HG03457 (cell line): Measurements from ENCODE around the gene NOVA2.
"Not testable (repeated sequence)": the region's sequence is repeated elsewhere in the genome, so short reads cannot be mapped to it uniquely, and the experiment has no call there.

Experiments
- ATAC-seq: cut with Tn5 transposase; IDR thresholded peaks from one replicate; pipeline ENCODE4 v1.9.1; 2021; ENCODE audit warnings: moderate number of reproducible peaks; ENCODE audit not compliant: unreplicated experiment

The NOVA2 gene

DNA sequence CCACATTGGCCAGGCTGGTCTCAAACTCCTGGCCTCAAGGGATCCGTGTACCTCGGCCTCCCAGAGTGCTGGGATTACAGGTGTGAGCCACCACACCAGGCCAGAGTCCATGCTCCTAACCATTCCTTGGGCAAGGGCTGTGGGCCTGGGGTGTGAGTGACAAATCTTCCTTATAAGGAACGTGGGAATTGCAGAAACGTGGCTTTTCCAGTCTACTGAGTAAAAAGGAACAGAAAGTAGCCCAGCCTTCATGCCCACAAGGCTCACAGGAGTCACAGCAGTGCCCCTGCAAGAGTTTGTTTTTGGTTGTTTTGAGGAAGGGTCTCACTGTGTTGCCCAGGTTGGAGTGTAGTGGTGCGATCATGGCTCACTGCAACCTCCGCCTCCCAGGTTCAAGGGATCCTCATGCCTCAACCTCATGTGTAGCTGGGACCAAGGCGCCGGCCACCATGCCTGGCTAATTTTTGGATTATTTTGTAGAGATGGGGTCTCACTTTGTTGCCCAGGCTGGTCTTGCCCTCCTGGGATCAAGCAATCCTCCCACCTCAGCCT lies 76.3 kb downstream of the NOVA2 start:
- no peak for ATAC-seq

DNA sequence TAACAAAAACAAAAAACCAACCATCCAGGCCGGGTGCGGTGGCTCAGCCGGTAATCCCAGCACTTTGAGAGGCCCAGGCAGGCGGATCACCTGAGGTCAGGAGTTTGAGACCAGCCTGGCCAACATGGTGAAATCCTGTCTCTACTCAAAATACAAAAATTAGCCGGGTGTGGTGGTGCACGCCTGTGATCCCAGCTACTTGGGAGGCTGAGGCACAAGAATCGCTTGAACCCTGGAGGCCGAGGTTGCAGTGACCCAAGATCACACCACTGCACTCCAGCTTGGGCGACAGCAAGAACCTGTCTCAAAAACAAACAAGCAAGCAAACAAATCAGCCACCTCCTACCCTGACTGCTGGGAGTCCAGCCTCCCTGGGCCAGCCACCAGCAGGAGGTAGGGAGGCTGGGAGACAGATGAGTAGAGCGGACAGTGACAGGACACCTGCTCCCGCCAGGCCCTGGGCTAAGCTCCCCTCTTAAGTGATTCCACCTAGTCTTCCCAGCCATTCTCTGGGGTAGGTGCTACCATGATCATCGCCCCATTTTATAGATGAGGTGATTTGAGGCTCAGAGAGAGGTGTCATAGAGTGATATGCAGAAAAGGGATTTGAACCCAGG lies 77.6 kb downstream of the NOVA2 start:
- ATAC-seq, result not testable (repeated sequence)

DNA sequence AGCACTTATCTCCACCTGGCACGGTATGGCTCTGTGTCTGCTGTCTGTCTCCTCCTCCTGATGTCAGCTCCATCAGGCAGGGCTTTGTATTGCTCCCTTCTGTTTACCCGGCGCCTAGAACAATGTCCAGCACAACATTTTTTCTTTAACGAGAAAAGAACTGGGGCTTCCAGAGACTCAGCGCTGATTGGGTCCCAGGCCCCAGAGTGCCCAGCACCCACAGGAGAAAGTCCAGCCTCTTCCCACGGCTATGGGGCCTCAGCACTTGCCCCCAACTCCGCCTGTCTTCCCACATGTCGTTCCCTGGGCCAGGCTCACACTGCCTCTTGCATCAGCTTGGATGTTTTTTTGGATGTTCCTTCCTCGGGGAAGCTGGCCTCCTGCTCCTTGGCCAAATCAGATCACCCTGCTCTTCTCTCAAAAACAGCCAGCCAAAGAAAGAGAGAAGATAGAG lies 78.1 kb downstream of the NOVA2 start:
- ATAC-seq, result no peak

DNA sequence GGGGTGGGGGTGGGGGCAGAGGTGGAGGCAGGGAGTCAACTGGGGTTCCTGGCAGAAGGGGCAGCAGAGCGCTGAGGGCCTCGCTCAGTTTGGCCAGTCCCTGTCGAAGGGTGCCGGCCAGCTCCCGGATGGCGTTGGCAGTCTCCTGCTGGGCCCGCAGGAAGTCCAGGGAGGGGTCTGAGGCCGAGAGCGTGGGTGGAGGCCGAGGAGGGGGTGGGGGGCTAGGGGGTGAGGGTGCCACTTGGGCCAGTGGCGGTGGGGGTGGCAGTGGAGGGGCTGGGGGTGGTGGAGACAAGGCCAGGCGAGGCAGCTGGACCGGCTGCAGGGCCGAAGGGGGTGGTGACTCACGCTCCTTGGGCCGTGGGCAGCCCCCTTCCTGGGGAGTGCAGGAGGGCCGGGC lies 82.8 kb downstream of the NOVA2 start:
- no peak for ATAC-seq

DNA sequence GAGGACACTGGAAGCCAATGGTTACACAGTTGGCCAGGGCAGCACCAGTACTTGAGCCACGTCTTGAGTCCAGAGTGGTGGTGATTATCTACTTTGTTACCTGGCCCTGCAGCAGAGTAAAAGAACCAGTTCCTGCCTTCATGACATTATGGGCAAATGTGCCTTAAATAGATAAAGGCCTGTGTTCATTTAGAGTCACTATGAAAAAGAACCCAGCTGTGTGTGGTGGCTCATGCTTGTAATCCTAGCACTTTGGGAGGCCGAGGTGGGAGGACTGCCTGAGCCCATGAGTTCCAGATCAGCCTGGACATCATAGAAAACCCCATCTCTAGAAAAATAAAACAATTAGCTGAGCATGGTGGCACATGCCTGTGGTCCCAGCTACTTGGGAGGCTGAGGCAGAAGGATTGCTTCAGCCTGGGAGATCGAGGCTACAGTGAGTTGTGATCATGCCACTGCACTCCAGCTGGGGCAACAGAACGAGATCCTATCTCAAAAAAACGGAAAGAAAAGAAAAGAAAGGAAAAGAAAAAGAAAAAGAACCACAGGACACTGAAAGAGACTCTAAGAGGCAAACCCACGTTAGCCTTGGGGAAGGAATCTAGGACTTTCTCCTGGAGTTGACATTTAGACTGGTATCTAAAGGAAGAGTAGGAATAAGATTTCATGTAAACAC lies 84.3 kb downstream of the NOVA2 start:
- ATAC-seq, result no peak

DNA sequence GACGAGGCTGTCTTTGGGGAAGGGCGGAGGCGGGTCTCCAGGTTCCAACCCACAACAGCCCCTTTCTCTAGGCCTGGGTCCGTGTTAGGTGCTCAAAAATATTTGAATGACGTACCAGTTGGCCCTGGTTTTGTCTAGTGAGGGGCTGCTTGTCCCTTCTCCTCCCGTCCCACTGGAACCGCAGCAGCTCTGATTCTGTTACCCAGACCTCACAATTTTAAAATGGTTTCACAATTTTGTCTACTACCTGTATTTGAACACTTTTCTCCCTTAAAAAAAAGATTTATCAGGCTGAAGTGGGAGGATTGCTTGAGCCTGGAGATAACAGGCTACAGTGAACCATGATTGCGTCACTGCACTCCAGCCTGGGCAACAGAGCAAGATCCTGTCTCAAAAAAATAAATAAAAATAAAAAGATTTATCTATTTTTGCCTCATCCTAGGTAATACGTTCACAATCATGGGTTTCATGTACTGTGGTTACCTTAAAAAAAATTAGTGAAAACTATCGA lies 86.4 kb downstream of the NOVA2 start:
- no peak for ATAC-seq

DNA sequence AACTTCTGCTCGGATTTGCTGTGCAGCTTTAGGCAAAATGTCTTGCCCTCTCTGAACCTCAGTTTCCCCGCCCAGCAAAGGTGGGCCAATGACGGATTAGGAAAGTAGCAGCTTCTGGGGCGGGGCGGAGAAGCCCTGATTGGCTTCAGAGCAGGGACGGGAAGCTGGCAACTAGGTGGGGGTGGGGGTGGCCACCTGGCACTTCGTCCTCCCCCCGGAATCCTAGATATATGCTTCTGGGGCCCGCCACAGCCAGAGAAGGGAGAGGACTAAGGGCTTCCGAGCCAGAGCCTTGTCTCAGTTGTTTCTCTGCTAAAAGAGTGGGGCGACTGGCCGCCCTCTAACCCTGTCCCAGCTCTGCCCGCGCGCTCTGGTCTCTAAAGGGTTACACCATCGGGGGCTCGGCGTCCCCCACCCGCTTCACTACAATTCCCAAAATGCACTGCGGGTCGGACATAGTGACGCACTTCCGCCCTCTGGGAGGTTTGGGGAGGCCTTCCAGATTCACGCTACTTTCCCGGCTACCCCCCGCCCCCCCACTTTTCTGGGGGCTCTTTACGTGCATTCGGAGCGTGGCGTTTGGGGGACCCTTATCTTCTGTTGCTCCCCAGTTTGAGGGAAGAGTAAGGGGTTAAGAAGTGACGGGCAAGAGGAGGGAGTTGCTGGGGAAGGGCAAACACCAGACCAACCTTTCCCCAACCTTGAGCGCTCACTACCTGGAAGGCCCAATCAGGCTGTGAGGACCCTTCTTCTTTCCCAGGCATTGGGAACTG lies 87.1 kb downstream of the NOVA2 start:
- ATAC-seq, result no peak

DNA sequence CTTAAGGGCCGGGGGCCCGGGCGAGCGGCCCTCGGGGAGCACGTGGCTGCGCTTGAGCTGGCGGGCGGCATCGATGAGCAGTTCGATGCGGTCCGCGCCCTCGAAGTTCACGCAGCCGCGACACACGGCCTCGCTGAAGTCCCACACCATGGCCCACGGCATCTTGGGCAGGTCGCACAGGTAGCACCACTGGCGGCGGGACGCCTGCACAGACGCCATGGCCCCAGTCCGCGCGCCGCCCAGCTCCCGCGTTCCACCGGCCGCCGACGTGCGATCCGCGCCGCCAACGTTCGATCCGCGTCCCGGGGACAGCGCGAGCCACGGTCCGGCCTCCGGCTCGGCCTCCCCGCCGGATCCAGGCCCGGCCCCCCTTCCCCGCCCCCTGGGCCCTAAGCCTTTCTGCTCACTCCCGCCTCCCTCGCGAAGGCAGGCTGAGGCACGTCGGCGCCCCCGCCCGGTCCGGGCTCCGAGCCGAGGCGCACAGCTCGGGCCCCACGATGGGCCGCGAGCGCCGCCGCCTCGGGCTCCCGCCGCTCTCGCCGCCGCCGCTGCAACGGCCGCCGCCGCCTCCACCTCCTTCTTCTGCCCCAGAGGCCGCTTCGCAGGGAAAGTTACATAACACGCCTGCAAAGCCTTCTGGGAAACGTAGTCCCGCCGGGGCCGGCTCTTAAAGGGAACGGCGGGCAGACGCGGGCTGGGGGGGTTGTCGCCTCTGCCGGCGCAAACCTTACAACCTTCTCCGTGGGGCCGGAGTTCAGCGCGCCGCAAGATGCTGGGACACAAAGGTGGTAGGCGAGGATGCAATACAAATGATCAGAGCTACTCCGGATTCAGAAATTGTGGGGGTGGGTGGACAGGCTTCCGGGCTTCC lies 87.9 kb downstream of the NOVA2 start, which contains the start of gene IRF2BP1:
IRF2BP1 (minus strand) TSS at position 586 of the 871 bp plus-strand sequence; CDS start at position 219, 367 bp downstream.
- no peak for ATAC-seq

DNA sequence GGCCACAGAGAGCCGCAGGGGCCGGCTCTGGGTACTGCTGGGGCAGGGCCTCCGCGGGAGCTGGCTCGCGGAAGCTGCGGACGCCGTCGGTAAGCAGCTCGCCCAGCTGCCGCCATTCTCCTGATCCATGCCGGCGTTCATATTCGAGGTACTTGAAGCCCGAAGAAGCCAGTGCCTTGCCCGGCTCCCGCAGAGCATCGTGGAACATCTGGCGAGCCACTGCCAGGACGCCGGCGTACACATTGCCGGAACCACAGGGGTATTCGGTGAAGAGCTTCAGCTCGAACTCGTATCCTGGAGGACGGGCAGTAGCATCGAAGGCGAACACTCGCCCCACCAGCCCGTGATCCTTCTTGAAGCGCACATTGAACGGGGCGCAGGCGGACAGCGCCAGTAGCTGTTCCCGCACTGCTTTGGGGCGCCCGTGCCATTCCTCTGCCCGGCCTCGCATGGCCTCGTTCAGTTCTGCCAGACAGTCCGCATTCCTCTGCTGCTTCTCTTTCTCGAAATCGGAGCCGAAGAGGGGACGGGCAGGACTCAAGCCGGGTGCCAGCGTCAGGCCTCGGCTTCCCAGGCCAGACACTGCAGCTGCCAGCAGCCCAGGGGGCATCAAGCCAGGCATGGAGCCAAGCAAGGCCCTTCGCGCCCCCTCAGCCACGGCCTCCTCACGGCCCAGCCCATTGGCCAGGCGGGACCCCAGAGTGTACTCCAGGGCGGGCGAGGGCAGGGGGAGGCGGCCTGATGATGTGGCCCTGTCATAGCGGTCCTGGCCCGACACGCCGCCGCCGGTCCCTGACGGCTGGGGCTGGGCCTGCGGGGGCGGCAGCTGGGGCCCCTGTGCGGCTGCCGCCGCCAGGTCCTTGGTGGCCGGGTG lies 88.7 kb downstream of the NOVA2 start:
- ATAC-seq, result no peak

DNA sequence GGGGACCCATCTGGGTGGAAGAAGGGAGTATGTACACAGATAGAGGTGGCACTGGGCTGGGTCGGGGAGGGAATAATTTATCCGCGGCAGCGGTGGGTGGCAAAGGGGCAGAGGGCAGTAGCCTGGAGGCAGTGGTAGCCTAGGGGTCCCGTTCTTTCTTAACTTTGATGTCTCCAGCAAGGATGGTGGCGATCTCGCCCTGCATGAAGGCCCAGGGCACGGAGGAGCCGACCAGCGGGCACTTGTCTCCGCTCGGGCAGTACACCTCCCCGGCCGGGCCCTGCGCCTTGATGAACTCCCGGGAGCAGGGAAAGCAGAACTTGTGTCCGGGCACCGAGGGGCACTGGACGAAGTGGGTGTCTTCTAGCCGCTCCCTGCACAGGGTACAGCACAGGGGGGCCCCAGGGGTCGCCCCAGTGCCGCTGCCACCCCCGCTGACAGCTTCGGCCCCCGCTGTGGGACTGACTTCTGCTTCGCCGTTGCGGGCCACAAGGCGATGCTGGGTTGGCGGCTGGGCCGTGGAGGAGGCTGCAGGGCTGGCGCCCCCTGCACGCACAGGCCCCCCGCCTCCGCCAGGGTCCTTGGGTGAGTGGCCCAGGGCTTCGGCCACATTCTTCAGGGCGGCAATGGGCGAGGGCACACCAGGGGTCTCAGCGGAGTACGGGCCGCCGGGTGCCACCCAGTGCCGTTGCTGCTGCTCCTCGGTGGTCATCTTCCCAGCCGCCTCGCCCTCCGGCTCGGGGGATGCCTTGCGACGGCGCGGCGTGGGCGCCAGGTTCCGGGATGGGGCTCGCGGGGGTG lies 89.6 kb downstream of the NOVA2 start:
- no peak for ATAC-seq
